ENCODE measurements around the gene C19orf12. TPM values are rescaled to one million over a fixed set of nuclear protein-coding genes. Genes with fewer than 3 reads are reported as not detected.

C19orf12 gene
- total RNA-seq, 1 experiment from 2014 or later = 10.0 TPM

DNA sequence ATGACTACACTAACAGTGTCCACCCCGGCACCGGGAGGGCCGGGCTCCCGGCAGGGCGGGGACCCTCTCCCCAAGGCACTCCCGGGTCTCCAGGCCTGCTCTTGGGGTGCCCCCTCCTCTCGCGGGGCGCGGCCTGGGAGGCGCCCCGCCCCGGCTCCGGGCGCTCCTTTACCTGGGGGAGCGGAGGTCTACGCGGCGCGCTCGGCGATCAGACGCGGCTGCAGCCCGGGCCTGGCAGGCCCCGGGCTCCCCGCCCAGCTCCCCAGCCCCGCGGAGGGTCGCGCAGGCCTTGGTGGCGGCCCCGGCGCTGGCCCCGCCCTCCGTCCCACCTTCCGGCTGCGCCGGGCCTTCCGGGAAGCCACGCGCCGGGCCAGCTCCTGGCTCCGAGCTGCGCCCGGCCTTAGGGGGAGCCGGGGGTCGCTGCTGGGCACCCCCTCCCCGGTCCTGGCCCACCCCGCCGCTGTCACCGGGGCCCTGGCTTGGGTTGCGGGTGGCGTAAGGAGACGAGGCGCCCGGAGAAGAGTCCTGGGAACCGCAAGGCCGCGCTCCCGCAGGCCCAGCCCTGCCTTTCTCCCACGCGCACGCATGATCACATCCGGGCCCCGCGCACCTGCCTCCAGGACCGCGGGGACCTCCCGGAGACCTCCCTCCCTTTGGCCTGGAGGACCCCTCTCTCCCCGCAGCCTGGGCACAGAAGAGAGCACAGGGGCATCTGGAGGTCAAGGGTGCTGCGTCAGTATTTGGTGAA is at the start of gene C19orf12 (continued):
- TF ChIP-seq, protein P1, sequence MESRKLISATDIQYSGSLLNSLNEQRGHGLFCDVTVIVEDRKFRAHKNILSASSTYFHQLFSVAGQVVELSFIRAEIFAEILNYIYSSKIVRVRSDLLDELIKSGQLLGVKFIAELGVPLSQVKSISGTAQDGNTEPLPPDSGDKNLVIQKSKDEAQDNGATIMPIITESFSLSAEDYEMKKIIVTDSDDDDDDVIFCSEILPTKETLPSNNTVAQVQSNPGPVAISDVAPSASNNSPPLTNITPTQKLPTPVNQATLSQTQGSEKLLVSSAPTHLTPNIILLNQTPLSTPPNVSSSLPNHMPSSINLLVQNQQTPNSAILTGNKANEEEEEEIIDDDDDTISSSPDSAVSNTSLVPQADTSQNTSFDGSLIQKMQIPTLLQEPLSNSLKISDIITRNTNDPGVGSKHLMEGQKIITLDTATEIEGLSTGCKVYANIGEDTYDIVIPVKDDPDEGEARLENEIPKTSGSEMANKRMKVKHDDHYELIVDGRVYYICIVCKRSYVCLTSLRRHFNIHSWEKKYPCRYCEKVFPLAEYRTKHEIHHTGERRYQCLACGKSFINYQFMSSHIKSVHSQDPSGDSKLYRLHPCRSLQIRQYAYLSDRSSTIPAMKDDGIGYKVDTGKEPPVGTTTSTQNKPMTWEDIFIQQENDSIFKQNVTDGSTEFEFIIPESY (IDR thresholded peaks at IDR 0.05; ENCODE audit: extremely low read depth, insufficient replicate concordance, low read length) = no peak
- peak; percentile 29; the same call in 1 of the 2 replicates for TF ChIP-seq ELF1 (IDR thresholded peaks at IDR 0.05; ENCODE audit: borderline replicate concordance, low read depth)

DNA sequence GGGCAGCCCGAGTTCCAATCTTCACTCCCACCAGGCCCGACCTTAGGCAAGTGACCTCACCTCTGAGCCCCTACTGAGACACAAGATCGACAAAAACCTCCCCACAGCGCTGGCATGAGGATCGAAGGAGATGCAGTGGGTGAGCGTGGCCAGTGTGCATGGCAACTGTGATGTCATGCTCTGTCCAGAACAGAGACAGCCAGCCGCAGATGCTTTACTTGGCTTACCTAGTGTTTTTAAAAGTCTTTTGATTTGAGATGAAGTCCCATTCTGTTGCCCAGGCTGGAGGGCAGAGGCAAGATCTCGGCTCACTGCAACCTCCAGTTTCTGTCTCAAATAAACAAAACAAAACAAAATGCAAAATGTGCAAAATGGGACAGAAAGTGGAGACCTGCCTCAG is 49.3 kb upstream of the C19orf12 start:
- CTCF ChIA-PET = no interaction called here
- H3K27ac ChIP-seq (ENCODE audit: low read depth, low read length) = no peak overlapping the region
- POLR2A ChIA-PET = no interaction called here
- no TSS peak for BruUV-seq (replicated peaks)
- TF ChIP-seq CBX3 (IDR thresholded peaks at IDR 0.05; ENCODE audit: low read depth) = no peak
- TF ChIP-seq EZH2 (IDR thresholded peaks at IDR 0.05) = no peak
- TF ChIP-seq EZH2phosphoT487 (IDR thresholded peaks at IDR 0.05; ENCODE audit: borderline replicate concordance) = no peak
- TF ChIP-seq, protein P2, sequence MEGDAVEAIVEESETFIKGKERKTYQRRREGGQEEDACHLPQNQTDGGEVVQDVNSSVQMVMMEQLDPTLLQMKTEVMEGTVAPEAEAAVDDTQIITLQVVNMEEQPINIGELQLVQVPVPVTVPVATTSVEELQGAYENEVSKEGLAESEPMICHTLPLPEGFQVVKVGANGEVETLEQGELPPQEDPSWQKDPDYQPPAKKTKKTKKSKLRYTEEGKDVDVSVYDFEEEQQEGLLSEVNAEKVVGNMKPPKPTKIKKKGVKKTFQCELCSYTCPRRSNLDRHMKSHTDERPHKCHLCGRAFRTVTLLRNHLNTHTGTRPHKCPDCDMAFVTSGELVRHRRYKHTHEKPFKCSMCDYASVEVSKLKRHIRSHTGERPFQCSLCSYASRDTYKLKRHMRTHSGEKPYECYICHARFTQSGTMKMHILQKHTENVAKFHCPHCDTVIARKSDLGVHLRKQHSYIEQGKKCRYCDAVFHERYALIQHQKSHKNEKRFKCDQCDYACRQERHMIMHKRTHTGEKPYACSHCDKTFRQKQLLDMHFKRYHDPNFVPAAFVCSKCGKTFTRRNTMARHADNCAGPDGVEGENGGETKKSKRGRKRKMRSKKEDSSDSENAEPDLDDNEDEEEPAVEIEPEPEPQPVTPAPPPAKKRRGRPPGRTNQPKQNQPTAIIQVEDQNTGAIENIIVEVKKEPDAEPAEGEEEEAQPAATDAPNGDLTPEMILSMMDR (IDR thresholded peaks at IDR 0.05 in 2 of 3, conservative IDR thresholded peaks at IDR 0.05 in 1 of 3; ENCODE audit: borderline replicate concordance in 1 of 3, insufficient read depth in 1 of 3, low read depth in 2 of 3, low read length in 2 of 3) = no peak
- TF ChIP-seq ZFX (IDR thresholded peaks at IDR 0.05) = no peak
- TF ChIP-seq SRF (IDR thresholded peaks at IDR 0.05; ENCODE audit: low read depth) = no peak
- TF ChIP-seq POLR2A (IDR thresholded peaks at IDR 0.05; ENCODE audit: borderline replicate concordance, extremely low read depth, insufficient read depth, insufficient read length) = no peak
- TF ChIP-seq, protein P3, sequence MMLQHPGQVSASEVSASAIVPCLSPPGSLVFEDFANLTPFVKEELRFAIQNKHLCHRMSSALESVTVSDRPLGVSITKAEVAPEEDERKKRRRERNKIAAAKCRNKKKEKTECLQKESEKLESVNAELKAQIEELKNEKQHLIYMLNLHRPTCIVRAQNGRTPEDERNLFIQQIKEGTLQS (IDR thresholded peaks at IDR 0.05) = no peak
- RAD21 ChIA-PET (ENCODE audit: low non-redundant PET in 1 of 2, low total read pairs in 2 of 2, uncharacterized antibody in 2 of 2, unreplicated experiment in 2 of 2) = no interaction called here
- H2AFZ ChIP-seq (ENCODE audit: low read depth, low read length, poor library complexity, severe bottlenecking) = no peak overlapping the region
- H3K79me2 ChIP-seq (ENCODE audit: insufficient read depth, low read length) = no peaks in the 10 kb centered on the region
- intact Hi-C loops (cut with micrococcal nuclease) = loop anchor here (5.0 kb wide), 1 partner anchor 108 kb away; no protein-coding TSS in a partner anchor
- H3K4me3 ChIP-seq (replicated peaks in 1 of 2; ENCODE audit: low read depth in 1 of 2, low read length in 2 of 2) = no peak overlapping the region
- DNase-seq (ENCODE audit: low read depth, low spot score) (no peak), ATAC-seq (no peak)
- H3K9ac ChIP-seq (ENCODE audit: low read length) = no peak overlapping the region
- H3K27me3 ChIP-seq (ENCODE audit: insufficient read depth, low read length) = no peaks in the 10 kb centered on the region
- no peak overlapping the region for H3K4me2 ChIP-seq (ENCODE audit: low read length)
- H3K9me2 ChIP-seq (ENCODE audit: insufficient read depth) = no peaks in the 10 kb centered on the region
- no peaks in the 10 kb centered on the region for H3K9me3 ChIP-seq (ENCODE audit: control insufficient read depth in 1 of 2, insufficient read depth in 1 of 2, low read depth in 1 of 2, low read length in 2 of 2)
- no peaks in the 10 kb centered on the region for H3K36me3 ChIP-seq (ENCODE audit: control insufficient read depth in 1 of 2, insufficient read depth in 2 of 2, low read length in 2 of 2)
- no peaks in the 10 kb centered on the region for H4K20me1 ChIP-seq (ENCODE audit: insufficient read depth)
- peaks cover 0 to 10% of the 10 kb centered on the region in 2 experiments; a peak in 2 of 4 replicates for H3K4me1 ChIP-seq (ENCODE audit: control insufficient read depth in 1 of 2, insufficient read depth in 2 of 2, low read length in 2 of 2)

Measured in HCT116 (cell line).